CD4-positive, alpha-beta T cell treated with Interleukin-21 for 1 hour (primary cell): ENCODE measurements around the gene LRP6.
A peak's percentile ranks its signal among the peaks of the same experiment; 100 is the strongest.

Experiments
- DNase-seq: peaks from one replicate; pipeline ENCODE4 v3.0.0-alpha.2; 2020

The LRP6 gene

DNA sequence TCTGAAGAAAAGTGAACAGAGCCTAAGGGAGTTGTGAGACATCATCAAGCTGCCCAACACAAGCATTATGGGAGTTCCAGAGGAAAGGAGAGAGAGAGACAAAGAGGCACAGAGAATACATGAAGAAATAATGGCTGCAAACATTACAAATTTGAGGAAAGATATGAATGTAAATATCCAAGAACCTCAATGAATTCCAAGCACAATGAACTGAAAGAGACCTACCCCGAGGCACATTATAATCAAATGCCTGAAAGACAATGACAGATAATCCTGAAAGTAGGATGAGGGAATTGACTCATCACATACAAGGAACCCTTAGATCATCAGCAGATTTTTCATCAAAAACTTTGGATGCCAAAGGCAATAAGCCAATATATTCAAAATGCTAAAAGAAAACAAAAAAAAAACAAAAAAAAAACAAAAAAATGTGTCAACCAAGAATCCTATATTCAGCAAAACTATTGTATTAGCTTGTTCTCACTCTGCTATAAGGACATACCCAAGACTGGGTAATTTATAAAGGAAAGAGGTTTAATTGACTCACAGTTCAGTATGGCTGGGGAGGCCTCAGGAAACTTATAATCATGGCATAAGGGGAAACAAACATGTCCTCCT is 158.3 kb downstream of the LRP6 start:
- DNase-seq: no peak

DNA sequence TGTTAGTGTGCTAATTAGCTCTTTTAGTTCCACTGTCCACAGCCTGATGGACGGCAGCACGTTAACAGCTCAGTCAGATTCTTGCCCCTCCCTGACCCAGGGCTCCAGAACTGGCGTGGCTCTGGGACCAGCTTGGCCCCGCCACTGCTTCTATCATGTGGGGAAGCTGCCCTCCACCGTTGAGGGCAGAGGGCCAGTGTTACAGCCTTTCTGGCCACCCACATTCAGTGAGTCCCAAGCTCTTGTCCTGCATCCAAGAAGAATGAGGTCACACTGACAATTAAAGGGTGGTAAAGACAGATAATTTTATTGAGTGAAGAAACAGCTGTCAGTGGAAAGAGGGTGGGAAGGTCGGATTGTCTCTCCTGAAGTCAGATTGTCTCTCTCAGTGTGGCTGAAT is 159.2 kb downstream of the LRP6 start:
- DNase-seq: no peak

- DNase-seq: no peak
Observed at GRCh38 chr12:12099102-12099501, 167.7 kb downstream of the LRP6 start.

DNA sequence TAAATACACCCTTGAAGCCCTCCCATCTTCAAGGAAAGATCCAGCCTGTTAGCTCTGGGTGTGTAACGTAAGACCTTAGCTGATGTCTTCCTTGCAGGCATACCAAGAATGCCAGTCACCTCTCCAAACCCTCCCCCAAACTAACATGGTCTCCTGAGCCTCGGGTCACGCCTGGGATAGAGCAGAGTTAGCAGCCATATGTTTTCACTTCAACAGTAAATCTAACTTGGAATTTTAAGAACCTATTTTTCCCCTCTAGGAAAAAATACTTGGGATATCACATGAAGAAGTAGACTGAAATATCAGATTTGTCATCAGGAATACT is 168.2 kb downstream of the LRP6 start:
- DNase-seq: no peak

DNA sequence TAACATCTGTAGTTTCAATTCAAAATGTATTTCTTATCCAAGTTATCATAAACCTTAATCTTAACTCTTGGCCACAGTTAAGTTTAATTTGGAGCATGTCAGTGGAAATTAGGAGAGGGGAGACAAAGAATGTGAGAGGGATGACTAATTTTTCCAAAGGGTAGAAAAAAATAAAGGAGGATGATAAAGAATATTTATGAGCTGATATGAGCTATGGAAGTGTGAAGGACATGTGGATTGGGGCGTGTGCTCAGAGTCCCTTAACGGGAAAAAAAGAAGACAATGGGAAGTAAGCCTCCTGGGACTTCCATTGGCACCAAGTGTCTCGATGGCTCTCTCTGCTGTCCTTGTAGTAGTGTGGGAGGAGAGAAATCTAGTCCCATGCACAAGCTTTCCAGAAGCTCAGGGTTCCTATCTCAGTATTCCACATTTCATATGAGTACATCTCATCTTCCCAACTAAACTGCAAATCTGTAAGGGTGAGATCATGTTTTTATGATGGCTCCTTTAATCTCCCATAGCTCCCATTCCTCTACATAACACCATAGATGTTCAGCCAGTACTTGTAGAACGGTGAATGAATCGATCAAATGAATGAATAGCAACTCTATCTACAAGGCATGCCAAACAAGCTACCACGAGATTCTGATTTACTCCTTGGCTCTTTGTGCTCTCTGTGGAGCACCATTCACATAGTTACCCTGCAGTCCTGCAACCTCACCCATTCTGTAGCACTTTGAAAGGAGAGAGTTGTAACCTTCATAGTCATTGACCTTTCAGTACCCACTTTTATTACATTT is 168.8 kb downstream of the LRP6 start:
- no peak for DNase-seq

- DNase-seq: no peak
Observed at GRCh38 chr12:12095021-12095420, 171.8 kb downstream of the LRP6 start.

DNA sequence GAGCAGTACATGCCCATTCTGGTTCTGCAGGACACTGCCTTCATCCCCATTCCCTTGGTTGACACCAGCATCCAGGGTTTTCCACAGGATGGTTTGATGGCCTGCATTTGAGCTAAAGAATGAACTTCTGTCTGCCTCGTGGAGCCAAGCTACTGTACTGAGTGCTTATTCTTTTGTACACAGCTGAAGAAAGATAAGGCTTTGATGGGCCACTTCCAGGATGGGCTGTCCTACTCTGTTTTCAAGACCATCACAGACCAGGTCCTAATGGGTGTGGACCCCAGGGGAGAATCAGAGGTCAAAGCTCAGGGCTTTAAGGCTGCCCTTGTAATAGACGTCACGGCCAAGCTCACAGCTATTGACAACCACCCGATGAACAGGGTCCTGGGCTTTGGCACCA is 172.4 kb downstream of the LRP6 start:
- DNase-seq: no peak

DNA sequence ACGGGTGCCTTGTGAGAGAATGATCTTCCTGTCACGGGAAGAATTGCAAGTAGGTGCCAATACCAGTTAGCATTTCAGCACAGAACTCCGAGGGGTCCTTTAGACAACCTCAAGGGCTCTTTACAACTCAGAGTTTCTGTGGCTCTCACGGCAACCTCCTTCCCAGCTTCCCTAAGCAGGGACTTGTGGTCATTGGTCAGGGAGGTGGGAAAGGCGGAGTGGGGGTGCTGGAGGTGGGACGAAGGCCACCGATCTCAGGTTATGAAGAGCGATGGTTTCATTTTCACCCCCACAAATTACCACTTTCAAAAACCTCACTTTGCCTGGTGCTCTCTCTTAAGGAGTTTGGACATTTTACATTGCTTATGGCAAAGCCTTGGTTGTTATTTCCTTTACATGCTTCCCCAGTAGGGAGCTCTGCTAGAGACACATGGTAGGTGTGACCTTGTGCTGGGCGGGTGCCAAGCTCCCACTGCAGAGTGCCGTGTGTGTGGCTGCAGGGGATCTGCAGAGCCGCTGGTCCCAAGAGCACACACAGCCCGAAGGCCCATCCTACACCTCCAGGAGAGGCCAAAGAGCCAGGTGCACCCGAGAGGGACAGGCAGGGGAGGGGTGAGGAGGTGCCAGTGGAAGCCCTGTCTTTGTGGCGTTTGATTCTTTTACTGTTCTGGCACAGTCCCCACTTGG is 174.7 kb downstream of the LRP6 start:
- no peak for DNase-seq

GRCh38 chr12:12091071-12091470 is 175.8 kb downstream of the LRP6 start:
- DNase-seq: no peak

DNA sequence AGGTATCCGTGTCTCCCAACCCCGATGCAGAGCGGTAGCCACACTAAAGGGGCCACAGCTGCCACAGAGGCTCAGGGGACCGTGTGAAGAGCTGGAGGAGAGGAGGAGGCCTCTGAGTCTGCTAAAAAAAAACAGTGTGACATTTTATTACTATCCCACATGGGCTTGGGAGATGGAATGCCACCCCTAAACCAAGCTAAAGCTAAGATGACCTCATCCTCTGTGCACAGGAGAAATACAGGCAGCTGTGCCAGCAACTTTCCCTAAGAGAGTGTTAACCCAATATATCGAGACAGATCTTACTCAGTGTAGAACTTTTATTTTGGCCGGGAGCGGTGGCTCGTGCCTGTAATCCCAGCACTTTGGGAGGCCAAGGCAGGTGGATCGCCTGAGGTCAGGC is 178.1 kb downstream of the LRP6 start:
- DNase-seq: no peak

- DNase-seq: no peak
Observed at GRCh38 chr12:12088147-12088546, 178.7 kb downstream of the LRP6 start.

DNA sequence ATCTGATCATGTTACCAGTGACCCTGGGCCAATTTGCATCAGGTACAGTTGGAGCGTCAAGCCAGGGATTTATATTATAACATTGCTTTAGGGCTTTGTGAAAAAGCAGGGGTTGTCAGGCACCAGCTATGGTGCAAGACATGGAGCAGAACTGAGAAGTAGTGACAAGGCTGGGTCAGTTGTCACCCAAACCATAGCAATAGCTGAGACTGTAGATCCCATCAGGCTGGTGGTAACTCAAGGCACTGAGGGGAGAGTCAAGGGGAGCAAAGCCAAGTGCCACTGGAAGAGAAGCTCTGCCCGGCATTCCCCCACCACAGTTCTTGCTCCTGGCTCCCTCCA is 179.2 kb downstream of the LRP6 start:
- DNase-seq: no peak

DNA sequence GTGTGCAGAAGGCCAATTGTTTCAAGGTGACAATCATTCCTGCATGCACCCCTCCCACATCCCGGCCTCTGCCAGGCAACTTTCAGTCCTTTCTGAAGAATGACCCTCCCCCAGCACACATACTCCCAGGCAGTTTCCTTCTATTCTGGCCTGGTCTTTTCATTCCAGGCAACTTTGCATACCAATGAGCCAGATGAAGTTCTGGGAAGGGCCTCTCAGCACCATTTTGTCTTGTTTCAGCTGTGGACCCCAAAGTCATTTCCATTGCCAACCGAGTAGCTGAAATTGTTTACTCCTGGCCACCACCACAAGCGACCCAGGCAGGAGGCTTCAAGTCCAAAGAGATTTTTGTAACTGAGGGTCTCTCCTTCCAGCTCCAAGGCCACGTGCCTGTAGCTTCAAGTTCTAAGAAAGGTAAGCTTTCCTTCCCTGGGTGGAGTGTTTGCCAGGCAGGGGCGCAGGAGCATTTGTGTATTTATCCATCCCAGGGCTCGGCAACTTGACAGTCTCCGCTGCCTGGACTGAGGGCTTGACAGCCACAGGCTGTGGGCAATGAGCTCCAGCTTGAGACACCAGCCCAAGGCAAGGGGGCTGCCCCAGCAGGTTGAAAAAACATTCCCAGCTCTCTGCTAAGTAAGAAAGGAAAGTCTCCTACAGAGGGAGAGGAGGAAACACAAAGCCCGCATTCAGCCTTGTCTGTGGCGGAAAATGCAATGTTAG is 179.7 kb downstream of the LRP6 start:
- DNase-seq: no peak

DNA sequence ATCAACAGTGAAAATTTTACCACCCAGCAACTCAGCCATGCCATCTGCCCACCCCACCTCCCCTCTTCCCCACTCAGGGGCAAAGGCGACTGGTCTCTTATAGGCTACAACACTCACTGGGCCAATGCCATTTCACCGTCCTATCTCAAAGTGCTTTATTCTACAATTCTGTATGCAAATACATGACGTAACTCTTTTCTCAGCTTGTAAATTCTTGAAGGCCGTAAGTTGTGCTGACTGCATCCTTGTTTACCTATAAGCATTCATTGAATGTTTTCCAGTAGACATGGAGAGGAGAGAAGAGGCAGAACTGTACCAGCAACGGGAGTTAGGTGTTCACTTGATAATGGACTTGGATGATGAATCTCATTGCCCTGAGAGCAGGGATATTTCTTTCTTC is 180.5 kb downstream of the LRP6 start:
- no peak for DNase-seq

DNA sequence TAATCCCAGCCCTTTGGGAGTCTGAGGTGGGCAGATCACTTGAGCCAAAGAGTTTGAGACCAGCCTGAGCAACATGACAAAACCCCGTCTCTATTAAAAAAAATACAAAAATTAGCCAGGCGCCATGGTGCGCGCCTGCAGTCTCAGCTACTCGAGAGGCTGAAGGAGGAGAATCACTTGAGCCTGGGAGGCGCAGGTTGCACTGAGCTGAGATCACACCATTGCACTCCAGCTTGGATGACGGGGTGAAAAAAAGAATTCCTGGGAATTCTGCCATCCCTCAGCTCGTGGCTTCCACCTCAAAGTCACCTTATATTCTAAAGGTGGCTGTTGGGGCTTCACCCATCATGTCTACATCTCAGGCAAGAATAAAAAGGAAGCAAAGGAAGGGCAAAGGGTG is 183.2 kb downstream of the LRP6 start:
- no peak for DNase-seq

DNA sequence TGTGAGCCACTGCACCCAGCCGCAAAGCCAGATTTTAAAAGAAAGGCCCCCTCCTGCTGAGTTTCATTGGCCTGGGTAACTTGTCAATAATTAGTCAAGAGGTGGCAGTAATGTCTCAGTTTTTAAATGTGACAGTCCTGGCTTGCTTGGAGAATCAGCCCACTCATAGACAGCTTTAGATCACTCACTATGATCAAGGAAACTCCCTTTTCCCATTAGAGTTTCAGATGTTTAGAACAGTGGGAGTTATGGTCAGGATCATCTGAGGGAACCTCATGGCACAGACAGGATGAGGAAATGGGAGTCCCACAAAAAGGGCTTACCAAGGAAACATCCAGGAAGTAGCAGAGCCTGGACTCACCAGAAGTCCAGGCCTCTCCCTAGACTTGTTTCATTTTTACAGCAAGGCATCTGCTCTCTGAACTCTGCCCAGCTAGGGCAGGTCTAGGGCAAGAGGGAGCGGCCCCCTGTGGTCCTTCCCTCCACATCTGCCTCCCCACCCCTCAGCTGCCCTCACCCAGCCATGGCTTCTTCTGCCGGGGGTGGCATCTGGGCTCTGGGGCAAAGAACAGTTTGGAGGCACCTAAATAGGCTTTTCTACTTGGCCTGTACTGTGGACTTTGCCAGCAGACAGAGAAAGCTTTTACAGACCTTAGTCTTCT is 184.9 kb downstream of the LRP6 start:
- peak; percentile 9 for DNase-seq

GRCh38 chr12:12079291-12079690 is 187.6 kb downstream of the LRP6 start:
- DNase-seq: no peak

GRCh38 chr12:12072064-12072760 is 194.6 kb downstream of the LRP6 start:
- DNase-seq: peak; percentile 32

DNA sequence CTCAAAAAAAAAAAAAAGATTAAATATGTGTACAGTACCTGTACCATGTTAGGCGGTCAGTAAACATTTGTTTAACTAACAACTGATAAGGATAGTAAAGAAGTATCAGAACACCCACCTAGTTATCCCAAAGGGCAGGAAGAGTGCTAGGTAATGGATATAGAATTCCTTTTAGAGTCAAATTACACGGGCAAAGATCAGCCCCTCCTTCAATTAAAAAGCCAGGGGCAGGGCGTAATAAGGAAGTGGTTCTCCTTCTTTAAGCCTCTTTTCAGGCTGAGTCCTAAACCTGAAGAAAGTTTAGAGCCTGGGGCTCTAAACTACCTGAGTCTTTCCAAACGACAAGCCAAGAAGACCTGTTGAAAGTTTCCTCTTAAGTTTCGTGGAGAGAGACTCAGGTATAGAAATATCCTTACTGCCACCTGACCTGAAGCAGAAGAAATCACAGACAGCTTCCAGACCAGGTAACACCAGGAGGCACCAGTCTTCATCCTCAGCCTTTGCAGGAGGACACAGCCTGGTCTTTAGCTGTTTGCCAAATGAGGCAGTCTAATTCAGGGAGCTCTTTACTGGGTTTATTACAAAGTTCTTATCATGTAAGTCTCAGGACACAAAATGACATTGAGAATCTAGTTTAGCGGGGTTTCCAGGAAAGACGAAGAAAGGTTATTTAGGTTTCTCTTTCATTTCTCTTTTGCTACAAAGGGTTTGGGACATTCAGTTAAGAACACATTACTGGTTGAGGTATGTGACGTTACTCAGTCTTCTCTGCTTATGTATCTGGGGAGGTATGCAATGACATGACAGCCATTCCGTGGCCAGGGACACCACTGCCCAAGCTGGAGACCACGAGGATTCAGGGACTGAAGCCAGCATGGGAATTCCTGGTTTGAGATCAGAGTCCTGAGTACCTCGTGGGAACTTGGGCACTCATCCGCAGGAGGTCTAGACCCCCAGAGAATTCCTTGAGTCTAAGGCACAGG is 195.9 kb downstream of the LRP6 start, which contains the start of gene BCL2L14:
BCL2L14 (plus strand) TSS at position 266 of the 983 bp plus-strand sequence. CDS start 8,367 bp downstream, outside the sequence.
- DNase-seq: peak; percentile 39

DNA sequence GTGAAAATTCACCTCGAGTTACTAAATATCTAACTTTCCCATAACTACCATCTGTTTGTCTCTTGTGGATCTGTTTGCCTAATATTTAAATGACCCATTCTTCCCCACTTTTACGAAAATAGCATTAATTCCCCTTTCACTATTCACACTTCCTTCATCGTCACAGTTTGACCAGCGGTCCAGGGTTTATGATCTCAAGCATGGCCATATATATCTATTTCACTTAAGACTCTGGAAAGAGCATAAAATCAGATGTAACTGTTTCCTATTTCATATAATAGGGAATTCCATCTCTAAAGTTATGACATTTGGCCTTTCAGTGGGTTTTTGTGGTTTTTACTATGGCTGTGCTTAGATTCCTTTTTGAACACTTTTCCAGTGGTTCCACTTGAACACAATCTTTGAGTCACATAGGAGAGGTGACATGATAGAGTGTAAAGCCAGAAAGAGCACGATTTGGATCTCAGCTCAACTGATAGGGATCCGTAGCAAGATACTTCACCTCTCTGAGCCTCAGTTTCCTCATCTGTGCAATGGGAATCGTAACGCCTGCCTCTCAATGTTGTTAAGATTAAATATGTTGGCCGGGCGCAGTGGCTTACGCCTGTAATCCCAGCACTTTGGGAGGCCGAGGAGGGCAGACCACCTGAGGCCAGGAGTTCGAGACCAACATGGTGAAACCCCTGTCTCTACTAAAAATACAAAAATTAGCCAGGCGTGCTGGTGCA is 196.9 kb downstream of the LRP6 start:
- DNase-seq: no peak
